HL-60 (cell line): ENCODE measurements around the gene FCHSD2.

Experiments
- CTCF ChIP-seq: IDR thresholded peaks from one replicate; pipeline ENCODE4 v1.5.1; 2011; ENCODE audit warnings: low read length, control low read depth, inconsistent platforms; ENCODE audit not compliant: insufficient read depth
- GABPA ChIP-seq: IDR thresholded peaks from 2 replicates; pipeline ENCODE4 v1.6.1; 2012; ENCODE audit warnings: low read depth

GRCh38 chr11:73156114-73156513 lies 14.0 kb upstream of the FCHSD2 start:
- TF ChIP-seq CTCF = no peak
- no peak for TF ChIP-seq GABPA
